OCI-LY7 (cell line): Measurements from ENCODE around the gene ZC3H7B.

Source experiments
- EZH2phosphoT487 ChIP-seq: fragments of 200-600 bp; sonication (generic); IDR thresholded peaks from 2 replicates; pipeline ENCODE4 v1.6.1; 2018; ENCODE audit warnings: low read depth, borderline replicate concordance, mild to moderate bottlenecking, mixed run types, antibody characterized with exemption, low read length, moderate library complexity, mixed read lengths
- TF ChIP-seq, protein P1 (sequence below): fragments of 200-600 bp; sonication (generic); conservative IDR thresholded peaks from 2 replicates; pipeline ENCODE4 v1.5.1; 2014; ENCODE audit warnings: mild to moderate bottlenecking, antibody characterized with exemption, low read length, moderate library complexity, mixed read lengths

DNA sequence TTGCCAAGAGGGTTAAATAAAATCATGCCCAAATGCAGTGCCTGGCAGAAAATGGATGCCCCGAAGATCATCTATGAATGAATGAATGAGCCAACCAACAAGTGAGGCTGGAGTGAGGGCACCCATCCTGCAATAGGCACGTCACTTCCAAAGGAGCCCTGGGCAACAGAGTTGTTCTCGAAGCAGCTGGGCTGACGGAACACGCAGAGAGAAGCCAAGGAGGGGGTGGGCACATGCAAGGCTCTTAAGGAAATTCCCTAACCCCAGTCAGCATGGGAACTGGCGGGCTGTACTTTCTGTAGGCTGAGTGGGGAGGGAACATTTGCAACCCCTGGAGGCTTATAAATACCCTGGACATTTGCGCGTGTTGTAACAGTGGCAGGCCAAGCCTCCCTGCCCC, 49.0 kb upstream of the ZC3H7B start:
- TF ChIP-seq, protein P1, sequence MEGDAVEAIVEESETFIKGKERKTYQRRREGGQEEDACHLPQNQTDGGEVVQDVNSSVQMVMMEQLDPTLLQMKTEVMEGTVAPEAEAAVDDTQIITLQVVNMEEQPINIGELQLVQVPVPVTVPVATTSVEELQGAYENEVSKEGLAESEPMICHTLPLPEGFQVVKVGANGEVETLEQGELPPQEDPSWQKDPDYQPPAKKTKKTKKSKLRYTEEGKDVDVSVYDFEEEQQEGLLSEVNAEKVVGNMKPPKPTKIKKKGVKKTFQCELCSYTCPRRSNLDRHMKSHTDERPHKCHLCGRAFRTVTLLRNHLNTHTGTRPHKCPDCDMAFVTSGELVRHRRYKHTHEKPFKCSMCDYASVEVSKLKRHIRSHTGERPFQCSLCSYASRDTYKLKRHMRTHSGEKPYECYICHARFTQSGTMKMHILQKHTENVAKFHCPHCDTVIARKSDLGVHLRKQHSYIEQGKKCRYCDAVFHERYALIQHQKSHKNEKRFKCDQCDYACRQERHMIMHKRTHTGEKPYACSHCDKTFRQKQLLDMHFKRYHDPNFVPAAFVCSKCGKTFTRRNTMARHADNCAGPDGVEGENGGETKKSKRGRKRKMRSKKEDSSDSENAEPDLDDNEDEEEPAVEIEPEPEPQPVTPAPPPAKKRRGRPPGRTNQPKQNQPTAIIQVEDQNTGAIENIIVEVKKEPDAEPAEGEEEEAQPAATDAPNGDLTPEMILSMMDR, result no peak
- TF ChIP-seq EZH2phosphoT487, result no peak
